Activated B cell treated with CpG ODN at 0.5 μM for 24 hours (primary cell): ENCODE measurements around the gene SLC25A14. TPM values are rescaled to one million over a fixed set of nuclear protein-coding genes. Genes with fewer than 3 reads are reported as not detected.
"Not testable (repeated sequence)": the region's sequence is repeated elsewhere in the genome, so short reads cannot be mapped to it uniquely, and the experiment has no call there.

Experiments
- ATAC-seq: fragments of 200-7000 bp; cut with Tn5 transposase; one replicate; pipeline ENCODE4 v1.10.0; 2021; ENCODE audit warnings: low read depth, mild to moderate bottlenecking, moderate library complexity
- CTCF ChIA-PET: fragments of 350-600 bp; sonication (Branson Sonifier 250); formaldehyde crosslinking; loops from one replicate; lab custom pipeline; 2021; ENCODE audit warnings: antibody characterized with exemption; lab: Charles Lee
- POLR2A ChIA-PET: fragments of 350-600 bp; sonication (Branson Sonifier 250); formaldehyde crosslinking; loops from one replicate; lab custom pipeline; 2021; ENCODE audit warnings: antibody characterized with exemption; lab: Charles Lee
- DNase-seq: peaks from one replicate; pipeline ENCODE4 v3.0.0; 2022
- H3K27ac Mint-ChIP-seq: one replicate; pipeline ENCODE4 v1.8.0; 2020; ENCODE audit warnings: mixed read lengths
- H3K27me3 Mint-ChIP-seq: one replicate; pipeline ENCODE4 v1.8.0; 2021; ENCODE audit warnings: mixed read lengths
- H3K36me3 Mint-ChIP-seq: one replicate; pipeline ENCODE4 v1.8.0; 2021; ENCODE audit warnings: low read depth, mixed read lengths
- H3K4me1 Mint-ChIP-seq: one replicate; pipeline ENCODE4 v1.8.0; 2021; ENCODE audit warnings: mixed read lengths
- H3K4me3 Mint-ChIP-seq: one replicate; pipeline ENCODE4 v1.8.0; 2020; ENCODE audit warnings: mild to moderate bottlenecking, mixed read lengths
- H3K9me3 Mint-ChIP-seq: one replicate; pipeline ENCODE4 v1.8.0; 2020; ENCODE audit warnings: mixed read lengths
- CTCF ChIP-seq: fragments of 200-600 bp; IDR thresholded peaks from one replicate; pipeline ENCODE4 v1.8.0; 2022; ENCODE audit warnings: antibody characterized with exemption, mild to moderate bottlenecking
- intact Hi-C: fragments of 100-400 bp; cut with micrococcal nuclease; formaldehyde crosslinking; loops from one replicate; pipeline ENCODE4 v1.15.1; 2024
- total RNA-seq: library from RNA; stranded (reverse); gene quantifications from 2 replicates; pipeline ENCODE4 v1.2.3, GENCODE V29; 2022

SLC25A14 gene
- total RNA-seq, 1 donor from 2014 or later = 13.8 TPM

GRCh38 chrX:130299279-130300009 lies 40.3 kb upstream of the SLC25A14 start:
- ATAC-seq = no peak
- ChIA-PET POLR2A (interaction anchor here (0.6 kb wide), 1 partner anchor 30 kb away, joined by 4 read pairs; no protein-coding TSS in a partner anchor), CTCF (no interaction called here)
- no peaks in the 10 kb centered on the region for H3K27me3 Mint-ChIP-seq
- no peak overlapping the region for H3K27ac Mint-ChIP-seq
- H3K36me3 Mint-ChIP-seq = no peaks in the 10 kb centered on the region
- DNase-seq = no peak
- intact Hi-C loops = no loop called here
- no peaks in the 10 kb centered on the region for H3K4me1 Mint-ChIP-seq
- no peaks in the 10 kb centered on the region for H3K9me3 Mint-ChIP-seq
- H3K4me3 Mint-ChIP-seq = no peak overlapping the region
- no peak for TF ChIP-seq CTCF

- no peak for TF ChIP-seq CTCF
- intact Hi-C loops = no loop called here
- no peak for DNase-seq
- Mint-ChIP-seq H3K27ac (no peak overlapping the region), H3K27me3 (no peaks in the 10 kb centered on the region), H3K4me3 (no peak overlapping the region), H3K4me1 (no peaks in the 10 kb centered on the region), H3K36me3 (no peaks in the 10 kb centered on the region), H3K9me3 (no peaks in the 10 kb centered on the region)
- ATAC-seq = no peak
- ChIA-PET POLR2A (no interaction called here), CTCF (no interaction called here)
Observed at GRCh38 chrX:130300010-130300282, 39.8 kb upstream of the SLC25A14 start.

DNA sequence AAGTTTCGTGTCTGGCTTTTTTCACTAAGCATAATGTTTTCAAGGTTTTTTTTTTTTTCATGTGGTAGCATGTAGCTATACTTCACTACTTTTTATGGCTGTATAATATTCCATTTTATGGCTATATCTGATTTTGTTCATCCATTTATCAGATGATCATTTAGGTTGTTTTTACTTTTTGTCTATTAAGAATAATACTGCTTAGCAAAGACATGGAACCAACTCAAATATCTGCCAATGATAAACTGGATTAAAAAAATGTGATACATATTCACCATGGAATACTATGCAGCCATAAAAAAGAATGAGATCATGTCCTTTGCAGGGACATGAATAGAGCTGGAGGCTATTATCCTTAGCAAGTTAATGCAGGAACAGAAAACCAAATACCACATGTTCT lies 38.3 kb upstream of the SLC25A14 start:
- H3K27me3 Mint-ChIP-seq = no peaks in the 10 kb centered on the region
- no peaks in the 10 kb centered on the region for H3K4me1 Mint-ChIP-seq
- POLR2A ChIA-PET = no interaction called here
- CTCF ChIA-PET = no interaction called here
- no peak overlapping the region for H3K4me3 Mint-ChIP-seq
- TF ChIP-seq CTCF = no peak
- no peak overlapping the region for H3K27ac Mint-ChIP-seq
- no peaks in the 10 kb centered on the region for H3K9me3 Mint-ChIP-seq
- ATAC-seq = no peak
- intact Hi-C loops = no loop called here
- H3K36me3 Mint-ChIP-seq = no peaks in the 10 kb centered on the region
- no peak for DNase-seq

GRCh38 chrX:130301977-130302376 lies 37.7 kb upstream of the SLC25A14 start:
- DNase-seq (no peak), ATAC-seq (no peak)
- ChIA-PET POLR2A (no interaction called here), CTCF (no interaction called here)
- Mint-ChIP-seq H3K4me3 (no peak overlapping the region), H3K27ac (no peak overlapping the region), H3K27me3 (no peaks in the 10 kb centered on the region), H3K36me3 (no peaks in the 10 kb centered on the region), H3K4me1 (no peaks in the 10 kb centered on the region), H3K9me3 (no peaks in the 10 kb centered on the region)
- TF ChIP-seq CTCF = no peak
- intact Hi-C loops = no loop called here

DNA sequence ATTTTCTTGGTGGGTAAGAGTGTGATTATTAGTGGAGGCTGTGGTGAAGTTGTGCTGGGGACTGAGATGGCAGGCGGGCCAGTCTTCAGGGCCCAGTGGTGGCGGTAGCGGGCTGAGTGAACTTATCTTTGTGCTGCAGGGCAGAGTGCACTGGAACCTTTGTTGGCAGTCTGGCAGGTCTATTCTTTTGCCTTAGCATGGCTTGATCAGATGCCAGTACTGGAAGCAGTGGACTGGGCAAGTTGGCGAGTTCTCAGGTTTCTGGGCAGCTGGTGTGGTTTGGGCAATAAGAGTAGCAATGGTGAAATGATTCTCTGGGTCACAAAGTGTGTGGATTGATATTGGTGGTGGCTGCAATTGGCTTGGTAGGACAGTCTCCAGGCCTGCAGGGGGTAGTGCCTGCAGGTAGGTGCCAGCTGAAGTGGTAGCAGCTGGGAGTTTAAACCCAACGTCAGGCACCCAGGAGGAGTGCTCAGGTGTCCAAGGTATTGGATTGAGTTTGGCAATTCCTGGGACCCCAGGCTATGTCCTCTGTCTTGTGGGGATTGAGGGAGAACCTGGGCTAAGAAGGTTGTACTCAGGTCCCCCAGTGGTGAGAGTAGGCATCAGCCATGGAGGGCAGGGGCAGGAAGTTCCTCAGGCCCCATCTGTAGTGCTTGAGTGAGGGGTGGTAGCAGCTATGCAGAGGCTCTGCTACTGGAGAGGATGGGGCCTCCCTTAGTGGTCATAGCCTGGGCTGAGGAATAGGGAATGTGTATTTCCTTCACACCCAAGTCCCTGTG lies 34.9 kb upstream of the SLC25A14 start:
- Mint-ChIP-seq H3K27ac (no peak overlapping the region), H3K4me3 (no peak overlapping the region), H3K9me3 (no peaks in the 10 kb centered on the region), H3K4me1 (no peaks in the 10 kb centered on the region), H3K27me3 (no peaks in the 10 kb centered on the region), H3K36me3 (no peaks in the 10 kb centered on the region)
- DNase-seq (no peak), ATAC-seq (no peak)
- intact Hi-C loops = no loop called here
- ChIA-PET CTCF (no interaction called here), POLR2A (no interaction called here)
- no peak for TF ChIP-seq CTCF

DNA sequence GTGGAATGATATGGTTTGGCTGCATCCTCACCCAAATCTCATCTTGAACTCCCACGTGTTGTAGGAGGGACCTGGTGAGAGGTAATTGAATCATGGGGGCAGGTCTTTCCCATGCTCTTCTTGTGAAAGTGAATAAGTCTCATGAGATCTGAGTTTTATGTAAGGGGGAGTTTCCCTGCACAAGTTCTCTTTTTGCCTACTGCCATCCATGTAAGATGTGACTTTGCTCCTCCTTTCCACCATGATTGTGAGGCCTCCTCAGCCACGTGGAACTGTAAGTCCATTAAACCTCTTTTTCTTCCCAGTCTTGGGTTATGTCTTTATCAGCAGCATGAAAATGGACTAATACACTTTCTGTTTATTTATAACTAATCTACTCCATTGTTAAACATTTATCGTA lies 19.8 kb upstream of the SLC25A14 start:
- peaks cover 12% of the 10 kb centered on the region for H3K9me3 Mint-ChIP-seq
- H3K36me3 Mint-ChIP-seq, H3K27me3 Mint-ChIP-seq, ATAC-seq, DNase-seq, POLR2A ChIA-PET, H3K27ac Mint-ChIP-seq, H3K4me1 Mint-ChIP-seq, H3K4me3 Mint-ChIP-seq, CTCF ChIA-PET, intact Hi-C loops: not testable (repeated sequence)
